IPS DF 6.9 (cell line): ENCODE results near the gene DEPP1.

Experiments
- DNase-seq: peaks from one replicate; pipeline ENCODE4 v3.0.0-alpha.2; 2013; ENCODE audit warnings: low read depth, low spot score
- H3K27ac ChIP-seq: one replicate; pipeline ENCODE4 v1.5.1; 2013; ENCODE audit warnings: low read length, control low read depth
- H3K27me3 ChIP-seq: 2 replicates; pipeline ENCODE4 v1.6.1; 2013; ENCODE audit warnings: mild to moderate bottlenecking, low read length; ENCODE audit not compliant: control insufficient read depth, insufficient read depth
- H3K36me3 ChIP-seq: 2 replicates; pipeline ENCODE4 v1.6.1; 2013; ENCODE audit warnings: low read length; ENCODE audit not compliant: control insufficient read depth, insufficient read depth
- H3K4me1 ChIP-seq: 2 replicates; pipeline ENCODE4 v1.6.1; 2013; ENCODE audit warnings: low read length; ENCODE audit not compliant: control insufficient read depth, insufficient read depth
- H3K4me3 ChIP-seq: 2 replicates; pipeline ENCODE4 v1.5.1; 2013; ENCODE audit warnings: mild to moderate bottlenecking, low read length
- H3K9me3 ChIP-seq: 2 replicates; pipeline ENCODE4 v1.6.1; 2013; ENCODE audit warnings: low read length, inconsistent platforms; ENCODE audit not compliant: control insufficient read depth, insufficient read depth
- WGBS: extraction: QIAGEN DNeasy Blood & Tissue Kit; methylation state at CpG from one replicate; pipeline ENCODE4 v1.1.7; 2013; ENCODE audit warnings: mixed read lengths, missing lambda C conversion rate; ENCODE audit not compliant: insufficient read length, insufficient coverage; 5-methylcytosine and 5-hydroxymethylcytosine counted together

DEPP1 gene

GRCh38 chr10:44971935-44972757 lies 6.5 kb downstream of the DEPP1 start:
- no peak for DNase-seq
- no CpG with 5 or more reads among the region's 12 CpGs for WGBS
- Histone ChIP-seq H3K4me3 (no peak overlapping the region), H3K4me1 (peaks cover 10% of the 10 kb centered on the region), H3K36me3 (no peaks in the 10 kb centered on the region), H3K27me3 (no peaks in the 10 kb centered on the region), H3K9me3 (no peaks in the 10 kb centered on the region), H3K27ac (no peak overlapping the region)

- Histone ChIP-seq H3K27me3 (no peaks in the 10 kb centered on the region), H3K9me3 (no peaks in the 10 kb centered on the region), H3K36me3 (no peaks in the 10 kb centered on the region), H3K27ac (no peak overlapping the region), H3K4me3 (no peak overlapping the region), H3K4me1 (peaks cover 10% of the 10 kb centered on the region)
- WGBS: no CpG with 5 or more reads among the region's 11 CpGs
- DNase-seq: no peak
Observed at GRCh38 chr10:44971434-44971833, 7.2 kb downstream of the DEPP1 start.

- no peak for DNase-seq
- Histone ChIP-seq H3K36me3 (no peaks in the 10 kb centered on the region), H3K9me3 (no peaks in the 10 kb centered on the region), H3K4me1 (peaks cover 10% of the 10 kb centered on the region), H3K27ac (no peak overlapping the region), H3K27me3 (no peaks in the 10 kb centered on the region), H3K4me3 (no peak overlapping the region)
- no CpG with 5 or more reads among the region's 8 CpGs for WGBS
Observed at GRCh38 chr10:44970812-44971395, 7.7 kb downstream of the DEPP1 start.

GRCh38 chr10:44969854-44970253 lies 8.8 kb downstream of the DEPP1 start:
- no peaks in the 10 kb centered on the region for H3K36me3 ChIP-seq
- no peak overlapping the region for H3K4me3 ChIP-seq
- H3K9me3 ChIP-seq: no peaks in the 10 kb centered on the region
- WGBS: no CpG with 5 or more reads among the region's 9 CpGs
- DNase-seq: no peak
- H3K27me3 ChIP-seq: no peaks in the 10 kb centered on the region
- no peak overlapping the region for H3K27ac ChIP-seq
- peaks cover 13% of the 10 kb centered on the region for H3K4me1 ChIP-seq

GRCh38 chr10:44968500-44969400 lies 9.9 kb downstream of the DEPP1 start:
- H3K27ac ChIP-seq: no peak overlapping the region
- H3K4me1 ChIP-seq: peaks cover 13% of the 10 kb centered on the region
- no peak for DNase-seq
- H3K36me3 ChIP-seq: no peaks in the 10 kb centered on the region
- no CpG with 5 or more reads among the region's 11 CpGs for WGBS
- H3K9me3 ChIP-seq: no peaks in the 10 kb centered on the region
- no peaks in the 10 kb centered on the region for H3K27me3 ChIP-seq
- no peak overlapping the region for H3K4me3 ChIP-seq

GRCh38 chr10:44968091-44968490 lies 10.5 kb downstream of the DEPP1 start:
- no peaks in the 10 kb centered on the region for H3K36me3 ChIP-seq
- H3K4me1 ChIP-seq: peaks cover 9% of the 10 kb centered on the region
- no peaks in the 10 kb centered on the region for H3K9me3 ChIP-seq
- no peak overlapping the region for H3K4me3 ChIP-seq
- no peaks in the 10 kb centered on the region for H3K27me3 ChIP-seq
- no peak for DNase-seq
- no CpG with 5 or more reads among the region's 3 CpGs for WGBS
- no peak overlapping the region for H3K27ac ChIP-seq

- H3K27ac ChIP-seq: no peak overlapping the region
- H3K9me3 ChIP-seq: no peaks in the 10 kb centered on the region
- WGBS: no CpG with 5 or more reads among the region's 4 CpGs
- H3K4me1 ChIP-seq: peaks cover 9% of the 10 kb centered on the region
- DNase-seq: no peak
- H3K27me3 ChIP-seq: no peaks in the 10 kb centered on the region
- no peak overlapping the region for H3K4me3 ChIP-seq
- H3K36me3 ChIP-seq: no peaks in the 10 kb centered on the region
Observed at GRCh38 chr10:44967616-44968015, 11.0 kb downstream of the DEPP1 start.

GRCh38 chr10:44966816-44967509 lies 11.6 kb downstream of the DEPP1 start:
- no peaks in the 10 kb centered on the region for H3K36me3 ChIP-seq
- H3K4me3 ChIP-seq: no peak overlapping the region
- H3K27me3 ChIP-seq: no peaks in the 10 kb centered on the region
- WGBS: no CpG with 5 or more reads among the region's 8 CpGs
- H3K4me1 ChIP-seq: peaks cover 9% of the 10 kb centered on the region
- no peak for DNase-seq
- no peaks in the 10 kb centered on the region for H3K9me3 ChIP-seq
- H3K27ac ChIP-seq: no peak overlapping the region

- Histone ChIP-seq H3K9me3 (no peaks in the 10 kb centered on the region), H3K27me3 (no peaks in the 10 kb centered on the region), H3K4me1 (peaks cover 9% of the 10 kb centered on the region), H3K27ac (no peak overlapping the region), H3K36me3 (no peaks in the 10 kb centered on the region), H3K4me3 (no peak overlapping the region)
- DNase-seq: no peak
- no CpG with 5 or more reads among the region's 8 CpGs for WGBS
Observed at GRCh38 chr10:44966129-44966815, 12.3 kb downstream of the DEPP1 start.
